Smooth muscle cell of the coronary artery (primary cell): ENCODE data around the gene ZNF614. TPM values are rescaled to one million over a fixed set of nuclear protein-coding genes. Genes with fewer than 3 reads are reported as not detected.

Experiments used
- total RNA-seq: library from RNA; depleted of rRNA; stranded (reverse); fragments of >200 nt; gene quantifications from 2 replicates; pipeline ENCODE4 v1.2.3, GENCODE V29; 2014; ENCODE audit warnings: low replicate concordance

The ZNF614 gene
- total RNA-seq, result 6.8 and 10.9 TPM in 2 replicates

GRCh38 chr19:52028027-52028779 is at the start of gene ZNF614:
ZNF614 (minus strand) TSS chr19:52028379; CDS start chr19:52025745, 2,634 bp downstream.

GRCh38 chr19:52048555-52049501 is 20.6 kb upstream of the ZNF614 start, which contains the start of gene ZNF432:
ZNF432 (minus strand) TSS chr19:52048838; CDS start chr19:52046868, 1,970 bp downstream.

GRCh38 chr19:52007806-52008557 is 20.2 kb downstream of the ZNF614 start, which contains the start of gene ZNF615:
ZNF615 (minus strand) TSS chr19:52008211; CDS start chr19:52003711, 4,500 bp downstream.

GRCh38 chr19:51986309-51987291 is 41.6 kb downstream of the ZNF614 start, which contains the start of gene ZNF350:
ZNF350 (minus strand) TSS chr19:51986840; CDS start chr19:51974360, 12,480 bp downstream.

Other genes starting within 250 kb of the ZNF614 start
- 0.23 TPM in 1 of 2 replicates, not detected in the other for gene FPR3, start 233.2 kb downstream of the ZNF614 start, total RNA-seq
- 7.1 and 8.7 TPM in 2 replicates for gene ZNF577, start 140.4 kb downstream of the ZNF614 start, total RNA-seq
- 4.9 and 8.1 TPM in 2 replicates for gene ZNF649, start 123.4 kb downstream of the ZNF614 start, total RNA-seq
- 5.6 and 8.1 TPM in 2 replicates for gene ZNF613, start 100.9 kb downstream of the ZNF614 start, total RNA-seq
- 8.0 and 14.3 TPM in 2 replicates for gene ZNF350, start 41.5 kb downstream of the ZNF614 start, total RNA-seq
- gene ZNF615, start 20.2 kb downstream of the ZNF614 start, total RNA-seq, result 10.7 and 17.6 TPM in 2 replicates
- gene ZNF432, start 20.5 kb upstream of the ZNF614 start, total RNA-seq, result 6.1 and 9.5 TPM in 2 replicates
- 16.1 and 25.4 TPM in 2 replicates for gene ZNF841, start 67.4 kb upstream of the ZNF614 start, total RNA-seq
- 10.6 and 11.6 TPM in 2 replicates for gene ZNF616, start 111.6 kb upstream of the ZNF614 start, total RNA-seq
- 6.1 and 6.8 TPM in 2 replicates for gene ZNF836, start 143.2 kb upstream of the ZNF614 start, total RNA-seq
- 110 and 120 TPM in 2 replicates for gene PPP2R1A, start 161.7 kb upstream of the ZNF614 start, total RNA-seq
- gene ZNF766, start 241.2 kb upstream of the ZNF614 start, total RNA-seq, result 14.7 and 21.5 TPM in 2 replicates